GM12878 (cell line): ENCODE data around the gene CTRB1. TPM values are rescaled to one million over a fixed set of nuclear protein-coding genes. Genes with fewer than 3 reads are reported as not detected.

Source experiments
- ATAC-seq: fragments of 200-7000 bp; cut with Tn5 transposase; 3 replicates; pipeline ENCODE4 v1.9.1; 2020; ENCODE audit warnings: mild to moderate bottlenecking, moderate library complexity
- BruUV-seq: library from RNA; stranded (reverse); fragments of 400-500 nt; replicated peaks from 2 replicates; lab custom pipeline; 2021; lab: Mats Ljungman, UMichigan
- CTCF ChIA-PET: fragments of 300-600 bp; sonication (Branson Sonifier 250); formaldehyde crosslinking; extraction: SDS; loops from one replicate; lab custom pipeline; 2021; ENCODE audit warnings: inconsistent platforms; lab: Yijun Ruan, JAX
- POLR2A ChIA-PET: fragments of 350-600 bp; formaldehyde crosslinking; extraction: SDS; loops from one replicate; lab custom pipeline; 2021; ENCODE audit warnings: inconsistent platforms; lab: Charles Lee
- RAD21 ChIA-PET: fragments of 300-600 bp; sonication (Branson Sonifier 250); formaldehyde crosslinking; loops from one replicate; lab custom pipeline; 2023; ENCODE audit warnings: antibody characterized with exemption; ENCODE audit not compliant: unreplicated experiment; lab: Charles Lee
- SMC1A ChIA-PET: fragments of 300-600 bp; sonication (Branson Sonifier 250); formaldehyde crosslinking; loops from one replicate; lab custom pipeline; 2023; ENCODE audit not compliant: unreplicated experiment, uncharacterized antibody; lab: Charles Lee
- DNase-seq: peaks from one replicate; pipeline ENCODE4 v3.0.0-alpha.2; 2011; ENCODE audit warnings: low read depth, low spot score
- FAIRE-seq: peaks from 3 replicates; lab custom pipeline; 2011; peaks lifted over from hg19 to GRCh38; lab: Jason Lieb, UNC
- H2AFZ ChIP-seq: 2 replicates; pipeline ENCODE4 v1.6.0; 2011; ENCODE audit warnings: low read depth, low read length, control low read depth; ENCODE audit not compliant: control insufficient read depth
- H3K27ac ChIP-seq: 2 replicates; pipeline ENCODE4 v1.5.1; 2011; ENCODE audit warnings: control low read depth; ENCODE audit not compliant: control insufficient read depth, insufficient read depth
- H3K27me3 ChIP-seq, 2 experiments: replicated peaks in 1 of 2; 2 replicates each; pipeline versions ENCODE4 v1.6.0 to v1.6.1; 2011; ENCODE audit warnings: low read length in 1 of 2; ENCODE audit not compliant: control insufficient read depth in 2 of 2, insufficient read depth in 2 of 2
- H3K36me3 ChIP-seq, 2 experiments: 2 replicates each; pipeline ENCODE4 v1.5.1; 2011; ENCODE audit warnings: low read length in 1 of 2; ENCODE audit not compliant: control insufficient read depth in 2 of 2, insufficient read depth in 2 of 2
- H3K4me1 ChIP-seq: 2 replicates; pipeline ENCODE4 v1.6.1; 2011; ENCODE audit warnings: mild to moderate bottlenecking, low read length, moderate library complexity, mixed read lengths; ENCODE audit not compliant: control insufficient read depth, insufficient read depth
- H3K4me2 ChIP-seq: 2 replicates; pipeline ENCODE4 v1.6.0; 2011; ENCODE audit warnings: control low read depth; ENCODE audit not compliant: control insufficient read depth, insufficient read depth
- H3K4me3 ChIP-seq: fragments of 200-600 bp; sonication (generic); 2 replicates; pipeline ENCODE4 v1.5.1; 2016
- H3K79me2 ChIP-seq: 2 replicates; pipeline ENCODE4 v1.6.0; 2011; ENCODE audit warnings: low read length; ENCODE audit not compliant: control insufficient read depth, insufficient read depth
- H3K9ac ChIP-seq: 2 replicates; pipeline ENCODE4 v1.8.0; 2011; ENCODE audit warnings: low read length, control low read depth, mixed read lengths; ENCODE audit not compliant: control insufficient read depth, insufficient read depth
- H3K9me3 ChIP-seq: replicated peaks from 3 replicates; pipeline ENCODE4 v1.5.1; 2011; ENCODE audit warnings: mild to moderate bottlenecking, low read length; ENCODE audit not compliant: control insufficient read depth, insufficient read depth
- H4K20me1 ChIP-seq: 2 replicates; pipeline ENCODE4 v1.6.0; 2011; ENCODE audit not compliant: control insufficient read depth, insufficient read depth
- FOS ChIP-seq: IDR thresholded peaks from 3 replicates; pipeline ENCODE4 v1.6.1; 2011; ENCODE audit warnings: borderline replicate concordance; ENCODE audit not compliant: insufficient read length; ENCODE audit errors: extremely low read depth
- FOXM1 ChIP-seq: IDR thresholded peaks from 2 replicates; pipeline ENCODE4 v1.6.1; 2012; ENCODE audit warnings: low read depth, mild to moderate bottlenecking, inconsistent platforms, low read length, moderate library complexity
- HCFC1 ChIP-seq: fragments of 150-350 bp; IDR thresholded peaks from 2 replicates; pipeline ENCODE4 v1.6.1; 2014; ENCODE audit warnings: low read length
- HDAC6 ChIP-seq: fragments of 200-600 bp; sonication (generic); IDR thresholded peaks from one replicate; pipeline ENCODE4 v1.8.0; 2017; ENCODE audit warnings: antibody characterized with exemption; ENCODE audit not compliant: unreplicated experiment
- JUND ChIP-seq: IDR thresholded peaks from 2 replicates; pipeline ENCODE4 v1.6.1; 2012; ENCODE audit warnings: low read depth, mild to moderate bottlenecking, low read length, improper control_type of control experiment, moderate library complexity
- MTA2 ChIP-seq: fragments of 450-650 bp; IDR thresholded peaks from 2 replicates; pipeline ENCODE4 v1.6.1; 2016; ENCODE audit warnings: low read depth, mild to moderate bottlenecking, moderate library complexity
- NBN ChIP-seq: fragments of 450-650 bp; IDR thresholded peaks from 2 replicates; pipeline ENCODE4 v1.6.1; 2016
- NR2C2 ChIP-seq: IDR thresholded peaks from 2 replicates; pipeline ENCODE4 v1.6.1; 2011; ENCODE audit warnings: borderline replicate concordance, low read depth; ENCODE audit not compliant: control insufficient read depth, insufficient read length
- SIN3A ChIP-seq: IDR thresholded peaks from 2 replicates; pipeline ENCODE4 v1.6.1; 2012; ENCODE audit warnings: low read depth, low read length, improper control_type of control experiment
- TAF1 ChIP-seq: IDR thresholded peaks from 2 replicates; pipeline ENCODE4 v1.6.1; 2011; ENCODE audit warnings: mild to moderate bottlenecking, low read depth, low read length, borderline replicate concordance
- WGBS: methylation state at CpG from one replicate; pipeline ENCODE4 v1.1.6; 2016; ENCODE audit warnings: low lambda C conversion rate; ENCODE audit not compliant: insufficient replicate concordance, insufficient coverage; ENCODE audit errors: missing lambda C conversion rate; 5-methylcytosine and 5-hydroxymethylcytosine counted together
- in situ Hi-C: fragments of 300-500 bp; cut with MboI; formaldehyde crosslinking; loops from 9 replicates; pipeline ENCODE4 v1.14.3; 2018; ENCODE audit warnings: mixed read lengths
- intact Hi-C: fragments of 100-400 bp; cut with micrococcal nuclease; formaldehyde crosslinking; loops from one replicate; pipeline ENCODE4 v1.14.2; 2022; ENCODE audit not compliant: unreplicated experiment
- polyA plus RNA-seq, 11 experiments: library from polyadenylated mRNA; depleted of rRNA in 4 of 11; unstranded in 6 of 11; stranded (reverse) in 5 of 11; fragments of >200 nt; fragmentation: Nextera tagmentation in 4 of 11; fragmentation: Illumina TruSeq in 1 of 11; extraction: Ambion mirVana in 4 of 11; extraction: Trizol in 1 of 11; gene quantifications; 1 replicate in 1 of 11; 2 replicates in 10 of 11; pipeline versions ENCODE4 v1.2.1 to v1.2.3, GENCODE V29; 2011 to 2016; ENCODE audit warnings: inconsistent platforms in 2 of 11, missing spikeins in 2 of 11, low read depth in 1 of 11
- total RNA-seq, 4 experiments: library from RNA; depleted of rRNA in 3 of 4; stranded (reverse); fragments of >200 nt in 3 of 4; fragmentation: Illumina TruSeq in 1 of 4; extraction: Trizol in 1 of 4; gene quantifications; 2 replicates each; pipeline versions ENCODE4 v1.2.1 to v1.2.3, GENCODE V29; 2013 to 2021

CTRB1 gene
- total and polyA plus RNA-seq, 10 of the 15 experiments (the other 5 are each of a cell fraction or from before 2014, with no cell fraction given), result 0.28 to 4.4 TPM; not detected in 8

DNA sequence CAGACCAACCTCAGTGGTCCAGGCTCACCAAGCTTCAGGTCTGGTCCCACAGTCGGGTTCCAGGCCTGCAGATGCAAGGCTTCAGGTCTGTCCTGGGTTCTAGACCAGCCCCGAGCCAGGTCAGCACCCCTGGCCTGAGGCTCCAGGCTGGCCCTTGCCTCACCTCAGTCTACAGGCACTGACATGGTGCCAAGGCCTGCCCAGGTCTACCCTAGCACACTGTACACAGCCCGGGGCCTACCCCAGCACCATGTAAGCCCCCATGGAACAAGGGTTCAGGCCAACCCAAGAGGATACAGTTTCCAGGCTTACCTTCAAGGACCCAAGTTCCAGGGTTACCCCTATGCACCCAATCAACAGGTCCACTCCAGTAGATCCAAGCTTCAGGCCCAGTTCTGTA is 43.7 kb upstream of the CTRB1 start (continued):
- TF ChIP-seq NR2C2 (no peak), FOS (no peak), JUND (no peak), HDAC6 (no peak)

DNA sequence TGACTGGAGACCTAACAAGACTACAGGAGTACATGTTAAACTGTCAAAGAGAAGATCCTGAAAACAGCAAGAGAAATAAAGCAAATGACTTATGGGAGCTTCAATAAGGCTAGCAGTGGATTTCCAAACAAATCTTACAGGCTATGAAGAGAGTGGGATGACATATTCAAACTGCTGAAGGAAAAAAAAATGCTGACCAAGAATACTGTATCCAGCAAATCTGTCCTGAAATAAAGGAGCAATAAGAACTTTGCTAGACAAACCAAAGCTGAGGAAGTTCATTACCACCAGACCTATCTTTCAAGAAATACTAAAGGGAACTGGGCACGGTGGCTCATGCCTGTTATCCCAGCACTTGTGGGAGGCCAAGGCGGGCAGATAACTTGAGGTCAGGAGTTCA is 41.9 kb upstream of the CTRB1 start:
- H3K79me2 ChIP-seq, result no peaks in the 10 kb centered on the region
- H4K20me1 ChIP-seq, result no peaks in the 10 kb centered on the region
- no peak for FAIRE-seq
- POLR2A ChIA-PET, result no interaction called here
- no peak overlapping the region for H3K4me3 ChIP-seq
- SMC1A ChIA-PET, result no interaction called here
- peaks cover 23% of the 10 kb centered on the region; the same call in 2 of the 3 replicates for H3K9me3 ChIP-seq
- TF ChIP-seq FOXM1 (no peak), TAF1 (no peak), SIN3A (no peak), MTA2 (no peak), NBN (no peak), HCFC1 (no peak)
- TF ChIP-seq, all 136 proteins: peak for 0
- Histone ChIP-seq H2AFZ (no peak overlapping the region), H3K36me3 (no peaks in the 10 kb centered on the region), H3K27ac (no peak overlapping the region), H3K4me2 (no peak overlapping the region), H3K9ac (no peak overlapping the region), H3K4me1 (no peaks in the 10 kb centered on the region; the same call in 1 of the 2 replicates), H3K27me3 (no peaks in the 10 kb centered on the region)
- ChIA-PET CTCF (interaction anchor here (0.8 to 2.7 kb wide), 2 partner anchors 22 to 225 kb away, joined by 3 to 8 read pairs; no protein-coding TSS in a partner anchor), RAD21 (no interaction called here)
- no peak for ATAC-seq
- no peak for DNase-seq
- in situ Hi-C loops, result no loop called here
- 69% methylated on average over 2 of the region's 2 CpGs for WGBS
- intact Hi-C loops, result no loop called here
- no TSS peak for BruUV-seq
